Renal cortex interstitium (tissue), 11 donors: ENCODE data around the gene LCLAT1. TPM values are rescaled to one million over a fixed set of nuclear protein-coding genes. Genes with fewer than 3 reads are reported as not detected.
"Not testable (repeated sequence)": the region's sequence is repeated elsewhere in the genome, so short reads cannot be mapped to it uniquely, and the experiment has no call there.

Experiments used
- DNase-seq, 11 donors: peaks; one replicate each; pipeline ENCODE4 v3.0.0-alpha.2; 2013; ENCODE audit warnings: low read depth in 9 of 11, low spot score in 4 of 11; ENCODE audit errors: extremely low read depth in 1 of 11
- polyA plus RNA-seq, 3 donors: library from polyadenylated mRNA; unstranded; fragments of 120-200 nt; gene quantifications; one replicate each; pipeline ENCODE4 v1.2.1, GENCODE V29; 2013; ENCODE audit not compliant: insufficient read length in 3 of 3

The LCLAT1 gene
- polyA plus RNA-seq, 3 donors, result 17.2 to 20.8 (median 20.3) TPM

DNA sequence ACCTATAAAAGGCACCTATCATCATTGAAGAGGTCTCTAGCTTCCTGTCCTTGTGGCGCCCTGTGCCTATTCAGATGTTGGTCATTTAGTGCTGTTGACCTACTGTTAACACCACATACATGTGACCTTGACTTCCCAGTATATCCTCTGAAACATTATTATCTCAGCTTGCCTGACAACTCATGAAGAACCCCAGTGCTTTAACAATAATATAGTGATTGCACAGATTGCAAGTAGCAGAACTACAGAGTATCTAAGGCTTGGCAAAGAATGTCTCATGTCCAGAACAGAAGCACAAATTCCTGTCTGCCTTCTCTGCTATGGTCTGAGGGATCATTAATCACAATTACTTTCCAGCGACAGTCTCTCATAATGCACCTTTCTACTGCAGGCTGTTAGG, 165.3 kb downstream of the LCLAT1 start:
- peak in 1 of 11 donors; percentile 11 for DNase-seq

DNA sequence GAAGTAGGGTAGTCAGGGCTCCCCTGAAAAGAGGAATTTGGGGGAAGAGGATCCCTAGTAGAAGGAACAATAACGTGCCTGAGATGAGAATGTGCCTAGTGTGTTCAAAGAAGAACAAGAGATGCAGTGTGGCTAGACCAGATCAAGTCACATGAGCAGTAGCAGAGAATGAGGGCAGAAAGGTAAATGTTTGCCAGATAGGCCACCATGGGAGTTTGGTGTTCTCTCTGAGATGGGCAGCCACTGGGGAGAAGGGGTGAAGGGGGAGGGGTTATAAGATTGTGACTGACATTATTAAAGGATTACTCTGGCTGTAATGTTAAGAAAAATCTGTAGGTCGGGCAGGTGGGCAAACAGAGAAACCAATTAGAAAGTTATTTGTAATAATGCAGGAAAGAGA, 166.0 kb downstream of the LCLAT1 start:
- DNase-seq, result no peak

DNA sequence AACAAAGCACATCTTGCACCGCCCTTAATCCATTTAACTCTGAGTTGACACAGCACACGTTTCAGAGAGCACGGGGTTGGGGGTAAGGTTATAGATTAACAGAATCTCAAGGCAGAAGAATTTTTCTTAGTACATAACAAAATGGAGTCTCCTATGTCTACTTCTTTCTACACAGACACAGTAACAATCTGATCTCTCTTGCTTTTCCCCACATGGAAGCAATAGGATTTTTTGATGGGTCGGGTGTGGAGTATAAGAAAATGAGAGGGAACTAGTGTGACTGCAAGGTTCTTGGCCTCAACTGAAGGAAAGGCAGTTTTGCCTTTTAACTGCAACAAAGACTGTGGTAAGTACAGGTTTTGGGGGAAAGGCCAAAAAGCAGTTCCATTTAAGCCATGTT, 167.2 kb downstream of the LCLAT1 start:
- not testable (repeated sequence) for DNase-seq

DNA sequence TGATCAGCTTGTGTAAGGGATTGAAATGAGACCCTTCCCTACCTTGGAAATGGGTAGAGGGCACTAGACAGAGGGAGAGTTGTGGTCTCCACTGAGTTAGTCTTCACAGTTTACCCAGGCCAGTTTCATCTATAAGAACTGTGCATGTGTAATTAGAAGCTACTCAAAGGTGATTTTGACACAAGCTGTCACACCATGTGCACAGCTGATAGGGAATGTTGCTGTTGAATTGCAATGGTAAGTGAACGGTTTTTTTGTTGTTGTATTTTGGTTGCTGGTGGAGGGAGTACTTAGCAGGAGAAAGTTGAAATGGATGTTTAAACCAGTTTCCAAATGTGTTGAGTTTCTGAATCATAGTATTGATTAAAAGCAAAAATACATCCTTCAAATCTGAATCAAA, 168.9 kb downstream of the LCLAT1 start:
- no peak for DNase-seq

DNA sequence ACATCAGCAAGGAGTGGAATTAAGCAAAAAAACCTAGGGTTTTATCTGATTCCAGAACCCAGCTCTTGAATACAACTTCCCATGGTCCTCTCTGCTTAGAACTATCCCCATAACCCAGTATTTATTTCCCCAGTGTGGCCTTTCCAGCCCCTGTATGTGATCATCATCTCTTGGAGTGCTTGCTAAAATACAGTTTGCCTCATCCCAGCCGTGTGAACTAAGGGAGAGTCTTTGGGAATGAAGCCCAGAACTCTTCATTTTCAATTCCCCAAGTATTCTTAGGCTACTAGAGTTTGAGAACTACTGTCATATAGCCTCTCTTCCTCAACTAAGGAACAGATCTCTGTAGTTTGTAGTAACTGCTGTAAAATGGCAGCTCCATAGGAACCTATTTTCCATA, 173.1 kb downstream of the LCLAT1 start:
- DNase-seq, result no peak

DNA sequence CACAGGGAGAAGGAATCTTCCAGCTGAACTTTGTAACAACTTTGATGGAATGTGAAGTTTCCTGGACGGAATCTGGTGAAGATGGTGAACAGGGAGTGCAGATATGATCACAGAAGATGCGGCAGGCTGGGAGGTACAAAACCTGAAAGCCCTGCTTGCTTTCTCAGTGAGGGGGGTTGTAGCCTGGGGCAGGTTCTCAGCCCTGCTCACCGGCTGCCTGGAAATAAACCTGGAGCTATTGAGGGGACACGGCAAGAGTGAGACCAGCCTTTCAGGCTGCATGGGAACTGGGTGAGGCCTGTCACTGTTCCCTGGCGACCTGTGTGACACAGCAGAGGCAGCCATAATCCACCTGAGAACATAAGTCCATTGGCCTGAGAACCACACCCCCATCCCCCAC, 174.8 kb downstream of the LCLAT1 start:
- no peak for DNase-seq

DNA sequence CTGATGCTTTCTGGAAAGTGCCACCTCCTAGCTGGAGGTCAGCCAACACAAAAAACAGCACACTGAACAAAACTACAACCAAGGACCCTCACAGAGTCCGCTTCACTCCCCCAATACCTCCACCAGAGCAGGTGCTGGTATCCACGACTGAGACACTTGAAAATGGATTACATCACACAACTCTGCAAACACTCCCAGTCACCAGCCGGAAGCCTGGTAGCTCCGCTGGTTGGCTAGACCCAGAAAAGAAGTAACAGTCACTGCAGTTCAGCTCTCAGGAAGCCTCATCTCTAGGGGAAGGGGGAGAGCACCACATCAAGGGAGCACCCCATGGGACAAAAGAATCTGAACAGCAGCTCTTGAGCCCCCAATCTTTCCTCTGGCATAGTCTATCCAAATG, 175.4 kb downstream of the LCLAT1 start:
- DNase-seq, result no peak

DNA sequence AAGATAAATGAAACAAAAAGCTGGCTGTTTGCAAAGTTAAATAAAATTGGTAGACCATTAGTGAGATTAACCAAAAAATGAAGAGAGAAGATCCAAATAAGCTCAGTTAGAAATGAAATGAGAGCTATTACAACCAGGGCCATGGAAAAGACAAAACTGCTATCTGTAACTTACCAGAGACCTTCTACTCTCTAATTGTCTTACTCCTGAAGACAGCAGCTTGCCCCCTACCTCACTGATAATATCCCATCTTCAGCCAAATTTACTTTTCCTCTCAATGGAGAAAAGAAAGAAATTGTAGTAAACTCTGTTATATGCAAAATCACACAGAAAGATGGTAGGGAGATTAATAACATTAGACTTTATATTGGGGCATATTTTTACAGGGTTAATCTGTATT, 178.2 kb downstream of the LCLAT1 start:
- DNase-seq, result no peak

DNA sequence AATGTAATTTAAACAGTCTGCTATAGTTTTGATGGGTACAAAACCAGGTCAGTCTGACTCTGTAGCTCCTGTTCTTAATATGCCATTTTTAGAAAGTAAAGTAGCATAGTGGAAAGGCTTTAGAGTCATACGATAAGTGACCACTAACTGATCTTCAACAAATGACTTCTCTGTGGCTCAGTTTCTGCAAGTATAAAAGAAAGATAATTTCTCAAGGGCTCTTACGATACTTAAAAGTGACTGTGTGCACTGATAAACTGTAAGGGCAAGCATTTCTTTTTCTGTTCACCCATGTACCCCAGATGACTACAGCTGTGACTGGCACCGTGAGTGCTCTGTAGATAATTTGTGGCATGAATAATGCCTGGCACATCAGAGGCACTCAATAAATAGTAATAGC, 178.7 kb downstream of the LCLAT1 start:
- DNase-seq, result no peak

DNA sequence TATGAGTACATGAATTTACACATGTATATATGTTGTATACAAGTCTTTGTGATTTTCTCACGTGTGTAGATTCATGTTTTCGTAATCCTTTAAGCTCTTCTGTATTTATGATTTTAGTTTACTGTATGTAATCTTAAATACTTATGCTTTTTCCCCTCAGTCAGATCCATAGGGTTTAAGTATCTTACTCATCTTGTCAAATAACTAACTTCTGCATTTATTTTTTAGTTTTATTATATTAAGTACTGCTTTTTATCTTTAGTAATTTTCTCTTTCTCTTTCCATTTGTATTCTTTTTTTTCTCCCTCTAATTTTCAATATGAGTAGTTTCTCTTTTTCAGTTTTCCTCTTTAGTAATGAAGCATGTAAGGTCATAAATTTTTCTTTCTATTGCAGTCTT, 179.4 kb downstream of the LCLAT1 start:
- DNase-seq, result no peak

DNA sequence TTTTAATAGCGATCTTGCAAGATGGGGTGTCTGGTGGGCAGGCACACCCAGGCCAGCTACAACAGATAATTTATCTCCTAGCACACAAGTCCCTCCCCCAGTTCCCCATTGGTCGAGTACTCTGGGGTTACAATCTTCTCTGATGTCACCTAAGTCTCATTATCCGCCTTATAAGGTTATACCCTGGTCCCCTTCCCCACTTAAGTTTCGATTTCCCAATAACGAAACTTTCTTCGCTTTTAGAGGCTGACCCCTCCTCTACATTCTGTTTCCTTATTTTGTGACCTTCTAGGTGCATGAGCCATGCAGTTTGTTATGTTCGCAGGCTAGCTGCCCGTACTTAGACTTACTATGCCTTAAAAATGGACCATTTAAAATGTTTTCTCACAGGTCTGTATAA, 180.1 kb downstream of the LCLAT1 start:
- no peak for DNase-seq

DNA sequence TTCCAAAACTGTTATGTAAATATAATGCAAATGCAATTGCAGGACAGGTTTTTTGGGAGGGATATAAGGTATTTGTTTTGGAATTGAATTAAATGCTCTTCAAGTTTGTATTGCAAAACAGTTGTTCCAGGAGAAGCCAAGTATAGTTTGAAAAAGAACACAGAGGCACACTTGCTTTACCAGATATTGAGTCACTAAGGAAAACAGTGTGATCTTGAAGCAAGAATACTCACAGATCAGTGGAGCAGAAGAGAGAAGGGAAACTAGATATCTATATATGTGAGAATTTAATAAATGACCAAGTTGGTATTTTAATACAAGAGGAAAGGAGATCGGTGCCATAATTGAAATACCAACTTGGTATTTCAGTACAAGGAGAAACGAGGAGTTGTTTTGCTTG, 181.3 kb downstream of the LCLAT1 start:
- DNase-seq, result no peak

DNA sequence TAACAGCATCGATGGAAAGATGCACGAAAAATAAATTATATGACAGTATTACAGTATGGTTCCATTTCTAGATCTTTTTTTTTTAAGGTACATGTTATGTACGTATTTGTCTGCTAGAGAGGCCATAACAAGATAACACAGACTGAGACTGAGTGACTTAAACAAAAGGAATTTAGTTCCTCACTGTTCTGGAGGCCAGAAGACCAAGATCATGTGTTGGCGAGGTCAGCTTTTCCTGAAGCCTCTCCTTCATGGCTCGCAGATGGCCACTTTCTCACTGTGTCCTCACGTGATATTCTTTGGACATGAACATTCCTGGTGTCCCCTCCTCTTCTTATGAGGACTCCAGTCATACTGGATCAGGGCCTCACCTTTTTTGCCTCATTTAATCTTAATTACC, 182.8 kb downstream of the LCLAT1 start:
- DNase-seq, result no peak

DNA sequence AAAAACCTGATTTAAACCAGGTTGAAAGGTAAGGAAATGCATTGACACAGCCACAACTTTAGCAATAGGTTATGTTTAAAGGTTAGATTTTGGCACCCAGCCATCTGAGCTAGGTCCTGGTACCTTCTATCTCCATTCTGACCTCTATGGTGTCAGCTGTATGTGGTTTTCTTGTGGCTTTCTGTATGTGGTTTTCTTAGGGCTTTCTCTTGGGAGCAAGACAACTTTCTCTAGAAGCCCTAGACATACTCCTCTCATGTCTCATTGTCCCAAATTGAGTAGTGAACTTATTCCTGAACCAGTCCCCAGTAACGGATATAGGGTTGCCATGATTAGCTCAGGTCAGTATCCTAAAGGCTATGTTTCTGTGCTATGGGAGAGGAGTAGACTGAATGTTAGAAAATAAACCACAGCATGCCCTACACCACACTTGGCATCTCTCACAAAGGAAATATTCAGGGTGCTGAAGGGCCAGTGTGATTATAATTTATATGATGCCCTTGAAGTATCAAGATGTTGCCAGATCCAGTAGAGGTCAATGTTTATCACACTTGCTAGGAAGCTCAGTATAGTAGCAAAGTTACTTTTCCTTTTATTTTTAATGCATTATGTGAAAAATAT, 184.1 kb downstream of the LCLAT1 start:
- DNase-seq, result no peak

DNA sequence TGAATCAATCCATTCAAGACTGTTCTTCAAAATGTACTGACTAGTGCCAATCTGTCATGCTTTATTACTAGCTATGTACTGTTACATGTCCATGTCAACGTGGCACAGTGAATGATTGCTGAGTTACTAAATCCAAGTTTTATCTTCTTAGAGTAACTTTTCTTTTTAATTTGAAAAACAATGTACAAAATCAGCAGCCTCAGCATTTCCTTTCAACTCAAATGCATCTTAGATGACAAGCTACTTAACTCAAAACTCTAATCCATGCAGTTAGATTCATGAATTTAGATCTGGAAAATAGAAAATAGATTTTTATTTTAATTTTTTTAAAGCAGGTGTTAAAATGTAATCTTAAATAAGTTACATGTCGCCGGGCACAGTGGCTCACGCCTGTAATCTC, 186.0 kb downstream of the LCLAT1 start:
- no peak for DNase-seq

DNA sequence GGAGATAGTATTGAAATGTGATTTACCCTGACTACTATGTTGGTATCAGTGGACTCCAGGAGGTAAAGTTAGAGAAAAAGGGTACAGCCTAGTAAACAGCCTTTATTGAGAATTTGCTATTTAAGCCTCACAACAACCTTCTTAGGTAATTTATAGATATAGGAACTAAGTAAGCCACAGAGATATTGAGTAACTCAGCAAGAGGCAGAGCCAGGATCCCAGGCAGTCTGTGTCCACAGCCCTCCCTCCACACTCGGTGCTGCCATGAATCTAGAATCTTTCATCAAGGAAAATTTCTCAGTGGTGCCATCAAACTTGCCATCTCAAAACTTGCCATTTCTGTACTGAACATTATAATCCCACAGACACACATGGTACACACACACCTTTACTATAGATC, 189.3 kb downstream of the LCLAT1 start:
- no peak for DNase-seq

DNA sequence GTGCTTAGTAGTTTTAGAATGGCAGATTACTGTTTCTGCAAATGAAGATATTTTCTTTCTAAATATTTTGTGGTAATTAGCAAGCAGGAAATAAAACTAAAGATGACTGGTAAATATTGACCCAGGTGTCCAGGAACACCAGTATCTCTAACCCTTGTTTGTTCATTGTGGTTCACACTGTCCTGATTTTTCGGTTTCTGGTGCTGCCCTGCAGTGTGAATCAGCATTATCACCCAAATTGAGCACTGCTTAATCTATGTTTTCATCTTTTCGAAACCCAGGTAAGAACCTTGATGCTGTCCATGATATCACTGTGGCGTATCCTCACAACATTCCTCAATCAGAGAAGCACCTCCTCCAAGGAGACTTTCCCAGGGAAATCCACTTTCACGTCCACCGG, 192.8 kb downstream of the LCLAT1 start:
- DNase-seq, result no peak

DNA sequence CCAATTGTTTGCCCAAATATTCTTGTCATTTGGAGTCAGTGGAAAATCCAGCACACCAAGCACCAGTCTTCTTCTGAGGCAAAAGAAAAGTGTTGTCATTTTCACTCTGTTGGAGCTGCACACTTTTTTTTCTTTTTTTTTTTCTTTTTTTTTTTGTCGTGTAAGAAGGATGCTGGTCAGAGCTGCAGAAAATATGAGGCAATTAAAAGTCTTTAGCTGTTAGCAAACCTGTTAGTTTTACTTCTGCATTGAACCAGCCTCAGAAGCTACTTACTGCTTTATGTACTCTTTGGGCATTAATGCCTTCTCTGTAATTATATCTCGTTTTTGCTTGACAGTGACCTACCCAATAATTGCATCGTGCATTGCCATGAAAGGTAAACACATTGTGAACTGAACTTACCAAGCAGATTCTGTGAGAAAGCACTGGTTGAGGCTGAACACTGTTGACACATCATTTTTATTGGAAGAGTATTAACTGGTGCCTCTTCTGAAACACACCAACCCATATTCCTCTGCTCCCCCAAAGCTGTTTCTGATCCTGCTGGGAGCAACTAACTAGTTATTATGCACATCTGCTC, 194.8 kb downstream of the LCLAT1 start:
- DNase-seq, result no peak

DNA sequence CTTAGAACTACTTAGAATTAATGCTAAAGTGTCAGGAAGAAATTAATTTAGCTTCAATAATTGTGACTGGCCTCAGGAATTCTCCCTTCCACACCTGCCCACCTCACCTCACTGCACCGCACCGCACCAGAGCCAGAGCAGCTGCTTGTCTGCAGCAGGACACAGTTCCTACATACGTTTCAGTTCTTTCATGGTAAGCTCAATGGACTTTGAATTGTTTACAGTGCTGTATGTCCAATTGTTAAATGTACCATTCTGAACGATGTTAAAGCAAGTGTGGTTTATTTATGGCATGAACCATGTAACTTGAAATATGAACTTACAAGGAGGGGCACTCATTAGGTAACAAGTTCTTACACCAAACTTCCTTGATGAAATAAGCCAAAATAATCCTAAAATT, 196.0 kb downstream of the LCLAT1 start:
- not testable (repeated sequence) for DNase-seq

DNA sequence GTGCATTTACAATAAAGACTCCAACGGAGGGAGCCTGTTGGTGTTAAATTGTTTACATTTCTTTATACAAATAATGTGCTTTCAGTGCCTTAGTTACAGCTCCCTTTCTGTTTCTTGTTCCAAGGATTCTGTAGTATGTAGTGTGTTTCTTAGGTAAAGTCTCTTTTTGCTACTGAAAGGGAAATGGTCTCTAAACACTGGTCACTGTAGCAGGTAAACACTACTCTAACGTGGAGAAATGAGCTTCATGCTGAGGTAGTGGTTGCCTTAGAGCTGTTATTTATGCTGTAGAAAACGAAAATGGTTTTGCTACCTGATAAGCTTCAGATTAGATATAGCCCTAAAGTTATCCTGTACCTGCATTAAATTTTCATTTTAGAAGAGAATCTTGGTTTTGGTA, 196.6 kb downstream of the LCLAT1 start:
- no peak for DNase-seq

DNA sequence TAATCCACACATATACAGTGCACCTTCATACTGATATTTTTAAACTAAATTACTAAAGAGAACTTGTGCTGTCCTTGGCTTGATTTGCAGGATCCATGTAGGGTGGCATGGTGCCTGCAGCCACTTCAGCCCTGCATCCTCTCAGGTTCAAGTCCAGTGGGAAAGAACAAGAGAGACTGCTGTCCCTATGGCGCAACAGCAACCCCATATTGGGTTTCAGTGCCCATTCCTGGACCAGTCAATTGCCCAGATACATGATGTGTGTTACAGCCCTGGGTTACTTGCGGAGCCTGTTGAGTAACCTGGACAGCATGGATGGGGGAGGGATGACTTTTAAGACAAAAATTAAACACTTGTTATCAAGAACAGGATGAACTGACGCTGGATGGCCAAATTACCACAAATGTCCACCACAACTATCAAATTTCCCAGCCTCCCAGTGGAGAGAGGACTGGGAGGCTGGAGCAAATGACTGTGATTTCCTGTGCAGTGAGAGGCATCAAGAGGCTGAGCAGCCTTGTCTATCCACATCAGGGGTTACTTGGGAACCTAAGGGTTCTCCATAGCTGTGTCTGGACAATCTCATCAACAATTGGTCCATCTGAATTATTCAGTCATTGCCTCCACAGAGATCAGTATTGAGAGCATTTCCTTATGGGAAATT, 198.2 kb downstream of the LCLAT1 start:
- no peak for DNase-seq
